8988T (cell line): ENCODE data around the gene MACROD2.

Experiments
- DNase-seq: peaks from one replicate; pipeline ENCODE4 v3.0.0; 2011

The MACROD2 gene

GRCh38 chr20:14488756-14489479 lies 493.6 kb downstream of the MACROD2 start:
- DNase-seq: no peak

- DNase-seq: no peak
Observed at GRCh38 chr20:14489544-14489943, 494.2 kb downstream of the MACROD2 start.

GRCh38 chr20:14491436-14491835 lies 496.1 kb downstream of the MACROD2 start:
- DNase-seq: no peak

- DNase-seq: no peak
Observed at GRCh38 chr20:14493408-14493807, 498.1 kb downstream of the MACROD2 start.

- no peak for DNase-seq
Observed at GRCh38 chr20:14494355-14494754, 499.0 kb downstream of the MACROD2 start.

- no peak for DNase-seq
Observed at GRCh38 chr20:14495066-14495465, 499.8 kb downstream of the MACROD2 start.

GRCh38 chr20:14497004-14497403 lies 501.7 kb downstream of the MACROD2 start:
- DNase-seq: no peak

GRCh38 chr20:14498772-14499171 lies 503.5 kb downstream of the MACROD2 start:
- no peak for DNase-seq

GRCh38 chr20:14505476-14505875 lies 510.2 kb downstream of the MACROD2 start:
- no peak for DNase-seq

- no peak for DNase-seq
Observed at GRCh38 chr20:14507711-14508110, 512.4 kb downstream of the MACROD2 start.

- DNase-seq: no peak
Observed at GRCh38 chr20:14510341-14510740, 515.0 kb downstream of the MACROD2 start.

GRCh38 chr20:14512839-14513238 lies 517.5 kb downstream of the MACROD2 start:
- DNase-seq: no peak

GRCh38 chr20:14518648-14519047 lies 523.3 kb downstream of the MACROD2 start:
- DNase-seq: no peak

- DNase-seq: no peak
Observed at GRCh38 chr20:14521016-14521415, 525.7 kb downstream of the MACROD2 start.

- no peak for DNase-seq
Observed at GRCh38 chr20:14521436-14521835, 526.1 kb downstream of the MACROD2 start.

GRCh38 chr20:14522595-14522994 lies 527.3 kb downstream of the MACROD2 start:
- no peak for DNase-seq

- no peak for DNase-seq
Observed at GRCh38 chr20:14523090-14523489, 527.8 kb downstream of the MACROD2 start.

- DNase-seq: no peak
Observed at GRCh38 chr20:14525426-14525825, 530.1 kb downstream of the MACROD2 start.

- no peak for DNase-seq
Observed at GRCh38 chr20:14526891-14527290, 531.6 kb downstream of the MACROD2 start.

- DNase-seq: no peak
Observed at GRCh38 chr20:14531786-14532185, 536.5 kb downstream of the MACROD2 start.

GRCh38 chr20:14536738-14537137 lies 541.4 kb downstream of the MACROD2 start:
- no peak for DNase-seq

- DNase-seq: no peak
Observed at GRCh38 chr20:14538433-14538832, 543.1 kb downstream of the MACROD2 start.

GRCh38 chr20:14543040-14543439 lies 547.7 kb downstream of the MACROD2 start:
- DNase-seq: no peak

GRCh38 chr20:14544688-14545087 lies 549.4 kb downstream of the MACROD2 start:
- no peak for DNase-seq

GRCh38 chr20:14550655-14551054 lies 555.3 kb downstream of the MACROD2 start:
- DNase-seq: no peak
